Adrenal gland (tissue), 12 donors: ENCODE data around the gene LY6G6D. TPM values are rescaled to one million over a fixed set of nuclear protein-coding genes. Genes with fewer than 3 reads are reported as not detected.
A peak's percentile ranks its signal among the peaks of the same experiment; 100 is the strongest.

Source experiments
- DNase-seq, 7 donors: peaks; one replicate each; pipeline ENCODE4 v3.0.0-alpha.2; 2019 to 2020
- H3K27ac ChIP-seq, 5 donors: fragments of 200-600 bp; sonication (generic) in 4 of 5; 1 replicate in 3 of 5; 2 replicates in 2 of 5; pipeline versions ENCODE4 v1.5.1 to v1.8.0; 2016 to 2020; ENCODE audit warnings: mild to moderate bottlenecking in 1 of 5
- H3K27me3 ChIP-seq: fragments of 200-600 bp; 2 replicates; pipeline ENCODE4 v1.8.0; 2021
- H3K36me3 ChIP-seq, 2 donors: fragments of 200-600 bp; replicated peaks in 1 of 2; 1 replicate in 1 of 2; 2 replicates in 1 of 2; pipeline versions ENCODE4 v1.5.1 to v1.8.0; 2018 to 2022
- H3K4me1 ChIP-seq, 2 donors: fragments of 200-600 bp; replicated peaks in 1 of 2; 1 replicate in 1 of 2; 2 replicates in 1 of 2; pipeline versions ENCODE4 v1.5.1 to v1.8.0; 2018 to 2021
- H3K4me3 ChIP-seq, 4 donors: fragments of 200-600 bp; sonication (generic) in 3 of 4; one replicate each; pipeline ENCODE4 v1.5.1; 2016 to 2018
- H3K9me3 ChIP-seq, 3 donors: fragments of 200-600 bp; sonication (generic) in 1 of 3; replicated peaks in 1 of 3; 1 replicate in 2 of 3; 2 replicates in 1 of 3; pipeline versions ENCODE4 v1.5.1 to v1.8.0; 2016 to 2021
- POLR2A ChIP-seq, 2 donors: fragments of 450-650 bp; IDR thresholded peaks; one replicate each; pipeline ENCODE4 v1.6.1; 2017; ENCODE audit warnings: antibody characterized with exemption in 2 of 2, mild to moderate bottlenecking in 2 of 2, moderate library complexity in 1 of 2
- WGBS, 4 donors: extraction: QIAGEN DNeasy Blood & Tissue Kit in 2 of 4; methylation state at CpG; one replicate each; pipeline versions ENCODE4 v1.1.5 to v1.1.7; 2013 to 2017; 5-methylcytosine and 5-hydroxymethylcytosine counted together
- intact Hi-C, 2 donors: fragments of 100-400 bp; cut with DNase I; formaldehyde crosslinking; loops; one replicate each; pipeline versions ENCODE4 v1.14.1 to v1.15.0; 2022 to 2023
- polyA plus RNA-seq, 3 donors: library from polyadenylated mRNA; stranded (reverse); fragments of 200-250 nt in 2 of 3; fragments of 350-450 nt in 1 of 3; fragmentation: Illumina TruSeq in 1 of 3; extraction: RNeasy Lipid Tissue Mini Kit (QIAGEN cat#74804) in 1 of 3; gene quantifications; one replicate each; pipeline ENCODE4 v1.2.3, GENCODE V29; 2013 to 2014
- total RNA-seq, 9 donors: library from RNA; depleted of rRNA in 4 of 9; stranded (reverse); fragments of >200 nt in 4 of 9; fragments of 120-200 nt in 1 of 9; fragmentation: NEBNext Ultra II Directional in 1 of 9; extraction: Animal tissue kit (Norgen Biotek cat#: 25700) in 1 of 9; gene quantifications; one replicate each; pipeline versions ENCODE4 v1.1.0 to v1.2.4, GENCODE V29; 2013 to 2023
- TF ChIP-seq, protein P1 (sequence below), 6 experiments: fragments of 450-650 bp in 4 of 6; fragments of 200-600 bp in 2 of 6; sonication (generic) in 1 of 6; IDR thresholded peaks; 1 replicate in 5 of 6; 2 replicates in 1 of 6; pipeline versions ENCODE4 v1.5.1 to v1.8.0; 2016 to 2021; ENCODE audit warnings: antibody characterized with exemption in 6 of 6, mild to moderate bottlenecking in 2 of 6, moderate library complexity in 1 of 6
- donor health status: healthy with polysubstance abuse.
- donor health status: Bipolar disorder and iron deficiency.
- donor health status: DM: yes; HTN: yes; CAD: no.
- donor health status: DM: no; HTN: no; CAD: no.
- donor health status: DM: no; HTN: no; CAD: no.
- donor health status: DM: yes; HTN: yes; CAD: no.

The LY6G6D gene
- total and polyA plus RNA-seq, 12 donors, result not detected

DNA sequence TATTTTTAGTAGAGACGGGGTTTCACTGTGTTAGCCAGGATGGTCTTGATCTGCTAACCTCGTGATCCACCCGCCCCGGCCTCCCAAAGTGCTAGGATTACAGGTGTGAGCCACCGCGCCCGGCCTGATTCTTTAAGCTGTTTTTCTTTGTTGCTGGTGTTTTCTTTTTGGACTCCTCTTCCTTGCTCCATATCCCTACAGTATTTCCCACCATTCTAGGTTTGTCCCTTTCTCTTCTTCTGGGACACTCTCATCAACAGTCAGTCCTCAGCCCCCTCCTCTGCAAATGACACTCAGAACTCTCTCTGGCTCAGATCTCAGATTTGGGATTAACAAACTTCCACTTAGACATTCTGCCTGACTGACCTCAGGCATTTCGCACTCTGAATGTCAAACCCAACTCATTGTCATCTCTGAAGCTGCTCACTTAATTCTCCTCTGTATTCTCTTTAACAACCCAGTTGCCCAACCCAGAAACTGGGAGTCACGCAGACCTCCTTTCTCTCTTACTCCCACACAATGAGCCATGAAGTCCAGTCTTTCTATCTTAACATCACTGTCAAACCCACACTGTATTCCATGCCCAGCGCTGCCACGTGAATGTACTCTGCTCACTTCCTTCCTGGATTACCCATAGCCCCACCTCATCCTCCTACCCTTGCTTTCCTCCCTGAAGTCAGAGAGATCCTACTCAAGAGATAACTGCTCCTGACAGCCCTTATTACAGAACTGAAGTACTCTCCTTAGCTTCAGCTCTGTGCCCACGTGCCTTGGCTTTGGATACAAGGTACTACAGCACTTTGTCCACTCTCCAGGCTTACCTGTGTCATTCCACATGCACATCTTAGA is 10.6 kb downstream of the LY6G6D start:
- no peak overlapping the region for H3K4me3 ChIP-seq
- 86 to 87% (median 86%) methylated on average over 12 of the region's 12 CpGs for whole genome bisulfite sequencing, 4 donors
- H3K4me1 ChIP-seq, result peaks cover 6 to 27% of the 10 kb centered on the region in 2 donors
- H3K27me3 ChIP-seq, result no peaks in the 10 kb centered on the region
- H3K27ac ChIP-seq, result peak overlapping the region in 1 of 5 donors; percentile 17
- peaks cover 0 to 4% of the 10 kb centered on the region in 2 donors for H3K36me3 ChIP-seq
- H3K9me3 ChIP-seq, result no peaks in the 10 kb centered on the region
- intact Hi-C loops, result no loop called here
- no peak for DNase-seq
- TF ChIP-seq POLR2A (IDR thresholded peaks at IDR 0.05), result no peak
- TF ChIP-seq, protein P1, sequence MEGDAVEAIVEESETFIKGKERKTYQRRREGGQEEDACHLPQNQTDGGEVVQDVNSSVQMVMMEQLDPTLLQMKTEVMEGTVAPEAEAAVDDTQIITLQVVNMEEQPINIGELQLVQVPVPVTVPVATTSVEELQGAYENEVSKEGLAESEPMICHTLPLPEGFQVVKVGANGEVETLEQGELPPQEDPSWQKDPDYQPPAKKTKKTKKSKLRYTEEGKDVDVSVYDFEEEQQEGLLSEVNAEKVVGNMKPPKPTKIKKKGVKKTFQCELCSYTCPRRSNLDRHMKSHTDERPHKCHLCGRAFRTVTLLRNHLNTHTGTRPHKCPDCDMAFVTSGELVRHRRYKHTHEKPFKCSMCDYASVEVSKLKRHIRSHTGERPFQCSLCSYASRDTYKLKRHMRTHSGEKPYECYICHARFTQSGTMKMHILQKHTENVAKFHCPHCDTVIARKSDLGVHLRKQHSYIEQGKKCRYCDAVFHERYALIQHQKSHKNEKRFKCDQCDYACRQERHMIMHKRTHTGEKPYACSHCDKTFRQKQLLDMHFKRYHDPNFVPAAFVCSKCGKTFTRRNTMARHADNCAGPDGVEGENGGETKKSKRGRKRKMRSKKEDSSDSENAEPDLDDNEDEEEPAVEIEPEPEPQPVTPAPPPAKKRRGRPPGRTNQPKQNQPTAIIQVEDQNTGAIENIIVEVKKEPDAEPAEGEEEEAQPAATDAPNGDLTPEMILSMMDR (IDR thresholded peaks at IDR 0.05), result no peak

GRCh38 chr6:31727034-31727716 is 12.0 kb downstream of the LY6G6D start:
- TF ChIP-seq, protein P1 (IDR thresholded peaks at IDR 0.05), result no peak
- TF ChIP-seq POLR2A (IDR thresholded peaks at IDR 0.05), result no peak
- Histone ChIP-seq H3K4me1 (peaks cover 6 to 39% of the 10 kb centered on the region in 2 donors), H3K4me3 (no peak overlapping the region), H3K27me3 (no peaks in the 10 kb centered on the region), H3K36me3 (peaks cover 0 to 19% of the 10 kb centered on the region in 2 donors), H3K27ac (peak overlapping the region in 4 of 5 donors; percentile 26 to 93 (median 66)), H3K9me3 (no peaks in the 10 kb centered on the region)
- intact Hi-C loops, result no loop called here
- DNase-seq, result peak in 5 of 7 donors; percentile 37 to 69 (median 43)
- 72 to 84% (median 77%) methylated on average over 3 to 7 of the region's 7 CpGs for WGBS, 4 donors

DNA sequence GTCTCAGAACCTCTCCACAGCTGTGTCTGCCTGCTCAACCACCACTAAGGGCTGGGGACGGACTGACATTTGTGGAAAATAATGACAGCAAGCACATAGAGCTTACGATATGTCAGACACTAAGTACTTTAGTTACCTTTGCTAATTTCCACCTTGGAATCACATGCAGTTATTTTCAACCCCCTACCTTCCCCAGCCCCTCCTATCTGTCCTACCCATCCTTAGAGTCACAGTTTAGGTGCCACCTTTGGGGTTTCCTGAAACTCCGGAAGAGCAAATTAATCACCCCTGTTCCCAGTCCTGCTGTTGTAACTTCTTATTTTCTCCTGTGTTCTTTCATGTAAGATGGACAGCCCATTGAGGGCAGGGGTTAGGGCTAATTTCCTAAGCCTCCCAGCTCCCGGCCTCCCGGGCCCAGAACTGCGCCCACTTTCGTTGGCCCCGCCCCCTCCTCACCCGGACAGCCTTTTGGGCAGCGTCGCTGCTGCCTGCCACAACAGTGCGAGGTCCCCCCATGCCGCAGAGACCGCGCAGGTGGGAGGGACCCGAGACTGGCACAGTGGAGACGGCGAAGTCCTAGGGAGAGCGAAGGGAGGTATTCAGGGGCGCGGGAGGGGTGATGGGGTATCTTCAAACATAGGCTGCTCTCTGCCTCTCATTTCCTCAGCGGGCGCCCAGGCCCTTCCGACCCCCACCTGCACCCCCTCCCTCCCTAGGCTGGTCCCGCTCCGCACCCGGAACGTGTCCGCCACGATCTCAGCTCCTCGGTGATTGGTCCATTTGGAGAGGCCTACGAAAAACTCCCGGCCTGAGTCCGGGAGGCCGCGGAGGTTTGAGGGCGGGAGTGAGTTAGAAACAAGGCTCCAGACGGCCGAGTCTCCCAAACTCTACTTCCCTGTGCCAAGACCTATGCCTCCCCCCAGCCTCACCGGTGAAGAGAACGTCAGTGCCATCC is 12.8 kb downstream of the LY6G6D start:
- WGBS, 4 donors, result 75 to 83% (median 79%) methylated on average over 32 to 41 of the region's 41 CpGs
- DNase-seq, result peak in 1 of 7 donors; percentile 35
- peaks cover 6 to 47% of the 10 kb centered on the region in 2 donors for H3K4me1 ChIP-seq

More for the DNA sequence above, 12.8 kb downstream of the LY6G6D start:
- Histone ChIP-seq H3K4me3 (peak overlapping the region in 1 of 4 donors; percentile 78), H3K27me3 (no peaks in the 10 kb centered on the region), H3K27ac (peak overlapping the region in 3 of 5 donors; percentile 58 to 93 (median 86)), H3K36me3 (peaks cover 0 to 27% of the 10 kb centered on the region in 2 donors), H3K9me3 (no peaks in the 10 kb centered on the region)
- intact Hi-C loops, result no loop called here
- TF ChIP-seq, protein P1 (IDR thresholded peaks at IDR 0.05), result no peak
- TF ChIP-seq POLR2A (IDR thresholded peaks at IDR 0.05), result no peak
